Measurements from ENCODE around the gene FAM107B.

- TF ChIP-seq ESRRA (IDR thresholded peaks at IDR 0.05; ENCODE audit: low read length) (no peak), CTCF (IDR thresholded peaks at IDR 0.05 in 2 of 3, conservative IDR thresholded peaks at IDR 0.05 in 1 of 3; ENCODE audit: control insufficient read depth in 2 of 3, extremely low read depth in 1 of 3, insufficient read depth in 1 of 3, low read depth in 3 of 3, low read length in 3 of 3) (no peak), CEBPB (IDR thresholded peaks at IDR 0.05; ENCODE audit: borderline replicate concordance in 1 of 2, low read depth in 2 of 2, low read length in 2 of 2) (no peak), JUND (IDR thresholded peaks at IDR 0.05; ENCODE audit: low read depth, low read length) (no peak), MAX (IDR thresholded peaks at IDR 0.05; ENCODE audit: low read depth, low read length) (no peak), IRF5 (IDR thresholded peaks at IDR 0.05; ENCODE audit: borderline replicate concordance) (no peak), TAF1 (IDR thresholded peaks at IDR 0.05; ENCODE audit: borderline replicate concordance, low read depth, low read length) (no peak)
These were observed 13.2 kb upstream of the FAM107B start for GRCh38 chr10:14787938-14788337.

Data from GM12878 (cell line).